Hepatocyte (in vitro differentiated cells): ENCODE results near the gene CLBA1. TPM values are rescaled to one million over a fixed set of nuclear protein-coding genes. Genes with fewer than 3 reads are reported as not detected.

Experiments used
- DNase-seq: peaks from one replicate; pipeline ENCODE4 v3.0.0-alpha.2; 2016; ENCODE audit warnings: low spot score
- H2AFZ ChIP-seq: fragments of 200-600 bp; sonication (generic); 2 replicates; pipeline ENCODE4 v1.6.0; 2016; ENCODE audit warnings: antibody characterized with exemption, mild to moderate bottlenecking
- H3K27ac ChIP-seq: fragments of 200-600 bp; sonication (generic); 2 replicates; pipeline ENCODE4 v1.5.1; 2016; ENCODE audit warnings: mild to moderate bottlenecking
- H3K27me3 ChIP-seq: fragments of 200-600 bp; sonication (generic); 2 replicates; pipeline ENCODE4 v1.6.1; 2016
- H3K36me3 ChIP-seq: fragments of 200-600 bp; sonication (generic); replicated peaks from 2 replicates; pipeline ENCODE4 v1.5.1; 2016; ENCODE audit warnings: low read depth; ENCODE audit not compliant: insufficient read depth
- H3K4me1 ChIP-seq: fragments of 200-600 bp; sonication (generic); 2 replicates; pipeline ENCODE4 v1.5.1; 2016; ENCODE audit warnings: mild to moderate bottlenecking, moderate library complexity; ENCODE audit not compliant: insufficient read depth
- H3K4me2 ChIP-seq: fragments of 200-600 bp; sonication (generic); 2 replicates; pipeline ENCODE4 v1.6.0; 2016
- H3K4me3 ChIP-seq: fragments of 200-600 bp; sonication (generic); 2 replicates; pipeline ENCODE4 v1.5.1; 2016; ENCODE audit warnings: mild to moderate bottlenecking
- H3K79me2 ChIP-seq: fragments of 200-600 bp; sonication (generic); 2 replicates; pipeline ENCODE4 v1.6.0; 2017; ENCODE audit warnings: mild to moderate bottlenecking
- H3K9me2 ChIP-seq: fragments of 200-600 bp; sonication (generic); replicated peaks from 2 replicates; pipeline ENCODE4 v1.6.0; 2017; ENCODE audit warnings: mild to moderate bottlenecking; ENCODE audit not compliant: insufficient read depth
- H3K9me3 ChIP-seq: fragments of 200-600 bp; sonication (generic); 2 replicates; pipeline ENCODE4 v1.5.1; 2016; ENCODE audit warnings: low read depth, mild to moderate bottlenecking
- H4K20me1 ChIP-seq: fragments of 200-600 bp; sonication (generic); 2 replicates; pipeline ENCODE4 v1.6.0; 2016; ENCODE audit warnings: mild to moderate bottlenecking; ENCODE audit not compliant: insufficient read depth, poor library complexity, severe bottlenecking
- CTCF ChIP-seq: fragments of 200-600 bp; sonication (generic); IDR thresholded peaks from 2 replicates; pipeline ENCODE4 v1.5.1; 2016; ENCODE audit warnings: antibody characterized with exemption, mild to moderate bottlenecking; ENCODE audit not compliant: poor library complexity
- EZH2 ChIP-seq: fragments of 200-600 bp; sonication (generic); IDR thresholded peaks from 2 replicates; pipeline ENCODE4 v1.6.1; 2016; ENCODE audit warnings: antibody characterized with exemption, mild to moderate bottlenecking, borderline replicate concordance
- EZH2phosphoT487 ChIP-seq: fragments of 200-600 bp; sonication (generic); IDR thresholded peaks from one replicate; pipeline ENCODE4 v1.6.1; 2018; ENCODE audit warnings: antibody characterized with exemption, mild to moderate bottlenecking, low read depth, moderate library complexity; ENCODE audit not compliant: unreplicated experiment, severe bottlenecking
- WGBS: methylation state at CpG from one replicate; pipeline ENCODE4 v1.1.6; 2016; ENCODE audit warnings: low lambda C conversion rate; ENCODE audit errors: missing lambda C conversion rate; 5-methylcytosine and 5-hydroxymethylcytosine counted together
- polyA plus RNA-seq: library from polyadenylated mRNA; unstranded; fragments of >200 nt; fragmentation: Nextera tagmentation; extraction: Ambion mirVana; gene quantifications from 2 replicates; pipeline ENCODE4 v1.2.1, GENCODE V29; 2016
- total RNA-seq: library from RNA; depleted of rRNA; stranded (reverse); fragments of >200 nt; gene quantifications from 2 replicates; pipeline ENCODE4 v1.2.3, GENCODE V29; 2014

CLBA1 gene
- total and polyA plus RNA-seq, 2 experiments from 2014 or later = 6.4 to 9.3 TPM

DNA sequence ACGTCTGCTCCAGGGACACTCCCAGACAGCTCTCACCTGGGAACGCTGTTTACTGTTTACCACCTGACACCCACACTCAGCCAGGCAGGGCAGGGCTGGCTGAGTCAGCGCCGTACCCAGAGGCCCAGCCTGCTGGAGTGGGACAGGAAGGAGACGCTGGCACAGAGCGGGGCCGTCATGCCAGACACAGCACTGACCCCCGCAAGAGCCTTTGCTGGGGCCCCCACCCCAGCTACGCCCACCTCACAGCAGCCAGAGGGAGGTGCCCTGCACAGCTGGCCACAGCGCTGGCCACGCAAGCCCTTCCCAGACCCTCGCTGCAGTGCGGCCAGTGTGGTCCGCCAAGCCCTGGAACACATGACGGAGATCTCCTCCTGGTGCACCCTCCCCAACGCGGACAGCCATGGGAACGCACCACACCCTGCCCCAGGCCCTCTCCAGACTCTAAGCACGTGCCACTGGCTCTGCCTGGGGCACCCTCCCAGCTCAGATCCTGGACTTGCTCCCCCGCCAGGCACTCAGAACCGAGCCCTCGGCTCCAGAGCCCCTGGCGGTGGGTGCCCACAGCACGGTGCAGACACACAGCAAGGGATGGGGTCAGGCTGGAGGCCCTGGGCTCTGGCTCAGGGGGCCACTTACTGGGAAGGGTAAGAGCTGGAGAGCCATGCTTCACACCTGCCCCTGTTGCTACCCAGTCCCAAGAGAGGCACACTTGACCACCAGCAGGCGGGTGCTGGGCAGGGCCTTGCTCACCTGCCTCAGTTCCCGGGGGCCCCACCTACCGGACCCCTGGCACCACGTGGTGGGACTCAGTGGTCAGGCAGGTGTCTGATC is 13.1 kb upstream of the CLBA1 start:
- TF ChIP-seq CTCF = no peak
- TF ChIP-seq EZH2phosphoT487 = no peak
- no peak for TF ChIP-seq EZH2
- no peaks in the 10 kb centered on the region for H3K79me2 ChIP-seq
- no peak overlapping the region for H3K4me3 ChIP-seq
- peaks cover 60% of the 10 kb centered on the region for H3K4me1 ChIP-seq
- peak overlapping the region; percentile 87 for H3K27ac ChIP-seq
- no peaks in the 10 kb centered on the region for H3K36me3 ChIP-seq
- DNase-seq = peak; percentile 85
- H4K20me1 ChIP-seq = no peaks in the 10 kb centered on the region
- H2AFZ ChIP-seq = no peak overlapping the region
- 73% methylated on average over 28 of the region's 28 CpGs for WGBS
- no peaks in the 10 kb centered on the region for H3K9me2 ChIP-seq
- no peaks in the 10 kb centered on the region for H3K9me3 ChIP-seq
- peak overlapping the region; percentile 58 for H3K4me2 ChIP-seq
- H3K27me3 ChIP-seq = no peaks in the 10 kb centered on the region

- H3K4me1 ChIP-seq = peaks cover 58% of the 10 kb centered on the region
- no peaks in the 10 kb centered on the region for H3K27me3 ChIP-seq
- H3K36me3 ChIP-seq = no peaks in the 10 kb centered on the region
- H3K9me3 ChIP-seq = no peaks in the 10 kb centered on the region
- no peak overlapping the region for H3K4me3 ChIP-seq
- peak; percentile 93 for DNase-seq
- no peaks in the 10 kb centered on the region for H4K20me1 ChIP-seq
- no peak for TF ChIP-seq EZH2
- no peak for TF ChIP-seq CTCF
- no peak for TF ChIP-seq EZH2phosphoT487
- no peak overlapping the region for H2AFZ ChIP-seq
- H3K27ac ChIP-seq = peak overlapping the region; percentile 87
- H3K9me2 ChIP-seq = no peaks in the 10 kb centered on the region
- no peaks in the 10 kb centered on the region for H3K79me2 ChIP-seq
- peak overlapping the region; percentile 58 for H3K4me2 ChIP-seq
- 46% methylated on average over 11 of the region's 12 CpGs for WGBS
Observed at GRCh38 chr14:104973135-104973384, 12.5 kb upstream of the CLBA1 start.

- TF ChIP-seq EZH2phosphoT487 = no peak
- TF ChIP-seq CTCF = no peak
- no peak for TF ChIP-seq EZH2
- DNase-seq = peak; percentile 65
Observed at GRCh38 chr14:104973385-104974145, 12.0 kb upstream of the CLBA1 start.

More at GRCh38 chr14:104973385-104974145, 12.0 kb upstream of the CLBA1 start:
- Histone ChIP-seq H3K4me1 (peaks cover 55% of the 10 kb centered on the region), H2AFZ (no peak overlapping the region), H4K20me1 (no peaks in the 10 kb centered on the region), H3K27ac (peak overlapping the region; percentile 87), H3K4me3 (no peak overlapping the region), H3K4me2 (peak overlapping the region; percentile 58), H3K27me3 (no peaks in the 10 kb centered on the region), H3K36me3 (no peaks in the 10 kb centered on the region), H3K9me2 (no peaks in the 10 kb centered on the region), H3K9me3 (no peaks in the 10 kb centered on the region), H3K79me2 (no peaks in the 10 kb centered on the region)
- 52% methylated on average over 14 of the region's 23 CpGs for WGBS
